Coronary artery (tissue), 2 donors: ENCODE results near the gene CELF5.

ENCODE experiments used
- DNase-seq: peaks from one replicate; pipeline ENCODE4 v3.0.0-alpha.2; 2017; ENCODE audit warnings: low spot score
- H3K27ac ChIP-seq, 2 donors: fragments of 200-600 bp; sonication (generic); one replicate each; pipeline ENCODE4 v1.5.1; 2016 to 2019
- H3K4me3 ChIP-seq: fragments of 200-600 bp; sonication (generic); 2 replicates; pipeline ENCODE4 v1.5.1; 2016; ENCODE audit warnings: mild to moderate bottlenecking, moderate library complexity
- CTCF ChIP-seq: fragments of 200-600 bp; sonication (generic); IDR thresholded peaks from one replicate; pipeline ENCODE4 v1.5.1; 2019; ENCODE audit warnings: antibody characterized with exemption

Gene CELF5

DNA sequence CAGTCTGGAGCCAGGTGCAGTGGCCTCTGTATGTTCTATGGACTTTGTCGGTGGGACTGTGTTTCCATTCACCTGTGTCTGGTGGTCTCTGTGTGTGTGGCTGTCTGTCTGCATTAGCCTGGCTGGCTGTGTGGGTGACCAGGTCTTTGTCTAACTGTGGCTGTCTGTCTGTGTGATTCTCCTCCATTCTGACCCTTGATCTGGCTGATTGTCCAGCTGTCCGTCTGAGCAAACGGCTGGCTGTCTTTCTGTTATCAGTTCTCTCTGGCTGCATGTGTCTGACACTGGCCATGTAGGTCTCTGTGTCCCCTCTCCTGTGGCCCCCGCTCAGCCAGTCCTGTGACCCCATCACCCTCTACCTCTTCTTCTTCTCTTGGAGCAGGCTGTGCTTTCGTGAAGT lies 53.2 kb downstream of the CELF5 start:
- no peak overlapping the region for H3K27ac ChIP-seq
- TF ChIP-seq CTCF: no peak
- DNase-seq: no peak
- H3K4me3 ChIP-seq: no peak overlapping the region

DNA sequence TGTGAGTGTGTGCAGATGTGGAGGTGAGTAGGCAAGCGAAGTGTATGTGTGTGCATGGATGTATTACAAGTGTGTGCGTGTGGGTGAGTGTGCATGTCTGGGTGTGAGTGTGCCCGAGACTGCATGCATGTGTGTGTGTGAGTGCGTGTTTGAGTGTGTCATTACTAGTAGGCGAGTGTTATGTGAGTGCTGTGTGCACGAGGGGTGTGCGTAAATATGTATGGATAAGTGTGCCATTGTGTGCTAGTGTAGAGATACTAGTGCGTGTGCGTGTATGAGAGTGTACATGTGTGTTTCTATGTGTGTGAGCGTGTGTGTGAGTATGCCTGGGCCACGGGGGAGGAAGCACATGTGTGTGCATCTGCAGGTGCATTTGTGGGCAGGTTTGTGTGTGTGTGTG lies 53.8 kb downstream of the CELF5 start:
- DNase-seq: no peak
- Histone ChIP-seq H3K4me3 (no peak overlapping the region), H3K27ac (no peak overlapping the region)
- no peak for TF ChIP-seq CTCF

DNA sequence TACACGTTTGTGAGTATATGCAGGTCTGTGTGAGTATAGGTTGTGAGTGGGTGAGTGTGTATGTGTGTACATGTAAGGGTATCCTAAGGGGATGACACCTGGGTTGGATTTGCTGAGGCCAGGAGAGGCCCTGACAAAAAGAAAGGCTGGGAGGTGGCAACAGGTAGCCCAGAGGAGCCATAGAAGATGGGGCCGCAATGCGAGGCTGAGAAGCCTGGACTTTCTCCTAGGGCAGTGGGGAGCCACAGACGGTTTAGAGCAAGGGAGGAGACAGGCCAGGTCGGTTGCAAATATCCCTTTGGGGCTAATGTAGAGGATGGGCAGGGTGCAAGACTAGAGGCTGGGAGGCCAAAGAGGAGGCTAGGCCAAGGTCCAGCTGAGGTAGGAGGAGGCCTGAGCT lies 54.3 kb downstream of the CELF5 start:
- no peak overlapping the region for H3K4me3 ChIP-seq
- no peak overlapping the region for H3K27ac ChIP-seq
- TF ChIP-seq CTCF: no peak
- DNase-seq: no peak

- no peak for TF ChIP-seq CTCF
- H3K27ac ChIP-seq: no peak overlapping the region
- no peak for DNase-seq
- no peak overlapping the region for H3K4me3 ChIP-seq
Measured at GRCh38 chr19:3279306-3279705, 54.8 kb downstream of the CELF5 start.

GRCh38 chr19:3281026-3281425 lies 56.6 kb downstream of the CELF5 start:
- Histone ChIP-seq H3K4me3 (no peak overlapping the region), H3K27ac (no peak overlapping the region)
- DNase-seq: no peak
- no peak for TF ChIP-seq CTCF

- Histone ChIP-seq H3K27ac (no peak overlapping the region), H3K4me3 (no peak overlapping the region)
- DNase-seq: no peak
- TF ChIP-seq CTCF: no peak
Measured at GRCh38 chr19:3282155-3282554, 57.7 kb downstream of the CELF5 start.

- Histone ChIP-seq H3K4me3 (no peak overlapping the region), H3K27ac (no peak overlapping the region)
- no peak for DNase-seq
- TF ChIP-seq CTCF: no peak
Measured at GRCh38 chr19:3282564-3282963, 58.1 kb downstream of the CELF5 start.
